HG03342 (cell line): Measurements from ENCODE around the gene SPTBN4.
"Not testable (repeated sequence)": the region's sequence is repeated elsewhere in the genome, so short reads cannot be mapped to it uniquely, and the experiment has no call there.

Source experiments
- ATAC-seq: cut with Tn5 transposase; IDR thresholded peaks from one replicate; pipeline ENCODE4 v1.9.1; 2021; ENCODE audit warnings: mild to moderate bottlenecking, moderate library complexity; ENCODE audit not compliant: unreplicated experiment

Gene SPTBN4

GRCh38 chr19:40528078-40528477 is 61.3 kb downstream of the SPTBN4 start:
- no peak for ATAC-seq

GRCh38 chr19:40528533-40529092 is 61.8 kb downstream of the SPTBN4 start:
- no peak for ATAC-seq

- no peak for ATAC-seq
Measured at GRCh38 chr19:40529093-40529954, 62.5 kb downstream of the SPTBN4 start.

- no peak for ATAC-seq
Measured at GRCh38 chr19:40530091-40530901, 63.5 kb downstream of the SPTBN4 start.

- ATAC-seq, result no peak
Measured at GRCh38 chr19:40533508-40533907, 66.7 kb downstream of the SPTBN4 start.

GRCh38 chr19:40534148-40534547 is 67.3 kb downstream of the SPTBN4 start:
- no peak for ATAC-seq

GRCh38 chr19:40539070-40539469 is 72.3 kb downstream of the SPTBN4 start:
- no peak for ATAC-seq

- ATAC-seq, result no peak
Measured at GRCh38 chr19:40542202-40542859, 75.5 kb downstream of the SPTBN4 start.

GRCh38 chr19:40543029-40543597 is 76.3 kb downstream of the SPTBN4 start:
- ATAC-seq, result no peak

GRCh38 chr19:40546153-40546841 is 79.5 kb downstream of the SPTBN4 start:
- not testable (repeated sequence) for ATAC-seq

- not testable (repeated sequence) for ATAC-seq
Measured at GRCh38 chr19:40547190-40547589, 80.4 kb downstream of the SPTBN4 start.

- ATAC-seq, result no peak
Measured at GRCh38 chr19:40547836-40548235, 81.0 kb downstream of the SPTBN4 start.

GRCh38 chr19:40549007-40549708 is 82.4 kb downstream of the SPTBN4 start:
- ATAC-seq, result no peak

GRCh38 chr19:40550951-40551350 is 84.2 kb downstream of the SPTBN4 start:
- ATAC-seq, result no peak

- ATAC-seq, result no peak
Measured at GRCh38 chr19:40552848-40553247, 86.0 kb downstream of the SPTBN4 start.

GRCh38 chr19:40553885-40554857 is 87.4 kb downstream of the SPTBN4 start:
- ATAC-seq, result no peak

- no peak for ATAC-seq
Measured at GRCh38 chr19:40555978-40556689, 89.3 kb downstream of the SPTBN4 start.
